NCI-H446 treated with DMSO at 0.1 percent for 48 hours (cell line): ENCODE results near the gene NTRK1.

Source experiments
- DNase-seq: peaks from one replicate; lab custom pipeline; 2025; lab: John Stamatoyannopoulos, UW

The NTRK1 gene

DNA sequence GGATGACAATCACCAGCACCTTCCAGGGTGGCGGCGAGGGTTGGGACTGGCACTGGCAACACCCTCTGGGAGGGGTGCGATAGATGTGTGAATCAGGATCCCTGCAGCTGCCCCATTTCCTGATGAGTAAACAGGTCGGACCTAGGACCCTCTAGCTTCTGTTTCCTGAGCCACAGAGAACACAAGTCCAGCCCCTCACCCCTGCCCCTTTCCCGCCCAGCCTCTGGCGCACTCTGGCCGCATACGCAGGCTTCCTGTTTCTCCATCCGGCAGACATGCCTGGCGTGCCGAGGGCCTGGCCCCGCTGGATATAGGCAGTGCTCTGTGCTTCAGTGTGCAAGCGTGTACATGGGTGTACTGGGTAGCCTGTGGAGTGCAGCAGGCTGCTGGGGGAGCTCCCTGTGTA is 37.5 kb downstream of the NTRK1 start:
- no peak for DNase-seq

DNA sequence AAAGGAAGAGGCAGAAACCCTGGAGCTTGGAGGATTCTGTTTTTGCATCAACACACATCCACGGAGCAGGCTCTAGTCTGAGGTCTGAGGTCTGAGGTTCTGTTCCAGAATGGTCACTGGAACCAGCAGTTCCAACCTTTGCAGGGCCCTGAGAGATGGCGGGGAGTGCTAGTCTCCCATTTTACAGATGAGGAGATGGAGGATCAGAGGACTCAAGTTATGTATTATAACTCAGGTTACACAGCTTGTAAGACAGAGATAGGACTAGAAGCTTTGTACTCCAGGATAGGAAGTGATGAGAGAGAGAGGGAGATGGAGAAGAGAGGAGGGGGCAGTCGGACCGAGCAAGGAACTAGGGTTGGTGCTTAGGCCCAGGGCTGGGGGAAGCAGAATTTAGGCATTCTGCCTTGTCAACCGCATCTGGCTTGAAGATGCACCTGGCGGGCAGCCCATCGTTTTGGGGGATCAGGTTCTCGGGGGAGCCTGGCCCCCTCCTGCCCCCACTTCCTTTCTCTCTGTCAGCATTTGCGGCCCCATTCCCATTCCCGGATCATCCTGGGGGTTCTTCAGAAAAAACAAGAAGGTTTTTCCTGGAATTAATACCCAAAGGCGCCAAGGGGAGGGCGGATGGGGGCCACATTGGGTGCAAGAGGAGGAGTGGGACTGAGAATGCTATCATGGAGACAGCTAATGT is 38.5 kb downstream of the NTRK1 start:
- no peak for DNase-seq

DNA sequence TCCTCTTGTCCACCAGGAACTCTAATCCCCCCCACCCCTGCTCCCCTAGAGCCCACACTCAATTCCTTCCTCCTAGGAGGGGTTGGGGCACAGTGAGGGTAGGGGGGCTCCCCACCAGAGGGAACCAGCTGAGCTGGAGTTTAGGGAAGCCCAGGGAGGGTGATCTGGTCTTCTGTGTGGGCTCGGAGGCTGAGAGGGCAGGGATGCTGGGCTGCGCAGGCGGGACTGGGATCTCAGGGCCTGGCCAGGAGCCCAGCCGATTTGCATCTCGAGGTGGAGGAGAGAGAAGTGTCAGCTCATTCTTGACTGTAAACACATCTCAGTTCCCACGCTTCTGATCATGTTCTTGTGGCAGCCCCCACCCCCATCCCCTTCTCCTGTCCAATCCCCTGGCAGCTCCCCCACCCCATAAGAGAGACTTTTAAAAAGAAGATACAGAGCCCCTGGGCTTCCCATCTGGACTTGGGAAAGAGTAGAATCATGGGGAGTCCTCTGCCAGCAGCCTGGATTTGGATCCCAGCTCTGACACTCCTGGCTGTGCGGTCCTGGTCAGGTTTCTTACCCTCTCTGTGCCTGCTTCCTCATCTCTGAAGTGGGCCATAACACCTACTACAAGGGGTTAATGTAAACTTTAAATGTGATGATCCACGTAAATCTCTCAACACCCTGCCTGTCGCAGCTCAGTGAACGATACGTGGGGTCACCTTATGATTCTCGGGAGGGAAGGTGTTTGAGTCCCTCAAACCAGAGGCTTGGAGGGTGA is 39.5 kb downstream of the NTRK1 start:
- DNase-seq: no peak

- no peak for DNase-seq
These were observed 40.4 kb downstream of the NTRK1 start for GRCh38 chr1:156900896-156901589.

- DNase-seq: no peak
These were observed 40.9 kb downstream of the NTRK1 start for GRCh38 chr1:156901590-156901900.

DNA sequence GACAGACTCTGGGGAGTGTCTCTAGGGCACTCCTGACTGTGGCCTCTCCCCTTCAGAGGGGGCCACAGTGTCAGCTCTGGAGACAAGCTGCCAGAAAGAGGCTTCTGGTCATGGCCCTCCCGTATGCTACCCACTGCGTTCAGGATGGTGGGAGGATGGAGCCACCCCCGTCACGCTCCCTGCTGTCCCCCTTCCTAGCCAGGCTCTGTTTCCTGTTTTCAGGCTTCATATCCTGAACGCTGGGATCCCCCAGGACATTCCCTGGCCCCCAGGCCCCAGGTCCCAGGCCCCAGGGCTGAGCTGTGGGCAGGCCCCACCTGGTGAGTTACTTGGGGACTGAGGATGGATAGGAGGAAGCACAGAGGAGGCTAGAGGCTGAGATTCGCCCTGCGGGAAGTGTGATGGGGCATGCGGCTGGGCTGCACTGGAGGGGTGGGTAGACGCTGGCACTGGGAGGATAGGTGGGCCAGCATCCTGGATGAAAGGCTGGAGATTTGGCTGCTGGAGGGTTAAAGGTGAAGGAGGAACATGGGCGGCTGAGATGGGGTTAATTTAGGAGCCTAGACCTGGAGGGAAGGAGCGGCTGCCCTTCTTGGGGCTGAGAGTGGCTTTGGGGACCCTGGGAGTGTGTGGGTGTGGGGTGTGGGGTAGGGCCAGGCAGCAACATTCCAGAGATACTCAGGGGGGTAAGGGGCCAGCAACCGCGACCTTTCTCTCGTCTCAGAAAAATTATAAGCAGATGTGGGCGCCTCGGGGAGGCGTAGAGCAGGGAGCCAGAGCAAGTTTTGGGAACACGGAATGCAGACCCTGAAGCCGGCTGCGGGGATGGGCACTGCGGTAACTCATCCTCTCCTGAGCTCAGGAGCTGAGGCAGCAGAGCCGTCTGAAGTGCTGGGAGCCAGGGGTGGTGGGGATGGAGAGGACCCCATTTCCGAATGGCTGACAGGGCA is 41.6 kb downstream of the NTRK1 start:
- no peak for DNase-seq

DNA sequence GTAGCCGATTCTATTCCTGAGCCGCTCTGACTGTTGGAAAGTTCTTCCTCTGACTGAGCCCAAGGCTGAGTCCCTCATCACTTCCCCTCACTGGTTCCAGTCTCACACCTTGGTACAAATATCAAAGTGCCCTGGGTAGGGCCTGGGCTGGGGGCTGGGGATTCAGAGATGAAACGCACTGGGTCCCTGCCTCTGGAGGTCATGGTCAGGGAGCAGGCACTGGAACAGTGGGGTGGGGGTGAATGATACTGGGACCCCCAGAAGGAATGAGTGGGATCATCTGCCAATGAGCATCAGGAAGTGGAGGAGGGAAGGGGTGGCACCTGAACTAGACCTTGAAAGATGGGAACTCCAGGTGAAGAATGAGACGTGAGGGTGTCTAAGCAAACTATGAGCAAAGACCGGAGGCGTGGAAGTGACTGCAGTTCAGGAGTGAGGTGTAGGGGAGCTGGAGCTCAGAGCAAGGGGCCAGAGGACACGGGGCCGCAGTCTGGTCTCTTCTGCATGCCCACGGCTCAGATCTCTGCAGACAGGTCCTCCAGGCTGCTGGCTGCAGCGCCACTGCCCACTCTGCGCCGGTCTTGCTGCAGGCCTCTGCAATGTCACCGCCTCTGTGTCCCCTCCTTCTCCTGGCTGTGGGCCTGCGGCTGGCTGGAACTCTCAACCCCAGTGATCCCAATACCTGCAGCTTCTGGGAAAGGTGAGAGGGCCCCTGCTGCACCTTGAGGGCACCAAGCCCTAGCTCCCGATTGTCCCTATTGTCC is 42.8 kb downstream of the NTRK1 start:
- DNase-seq: no peak

DNA sequence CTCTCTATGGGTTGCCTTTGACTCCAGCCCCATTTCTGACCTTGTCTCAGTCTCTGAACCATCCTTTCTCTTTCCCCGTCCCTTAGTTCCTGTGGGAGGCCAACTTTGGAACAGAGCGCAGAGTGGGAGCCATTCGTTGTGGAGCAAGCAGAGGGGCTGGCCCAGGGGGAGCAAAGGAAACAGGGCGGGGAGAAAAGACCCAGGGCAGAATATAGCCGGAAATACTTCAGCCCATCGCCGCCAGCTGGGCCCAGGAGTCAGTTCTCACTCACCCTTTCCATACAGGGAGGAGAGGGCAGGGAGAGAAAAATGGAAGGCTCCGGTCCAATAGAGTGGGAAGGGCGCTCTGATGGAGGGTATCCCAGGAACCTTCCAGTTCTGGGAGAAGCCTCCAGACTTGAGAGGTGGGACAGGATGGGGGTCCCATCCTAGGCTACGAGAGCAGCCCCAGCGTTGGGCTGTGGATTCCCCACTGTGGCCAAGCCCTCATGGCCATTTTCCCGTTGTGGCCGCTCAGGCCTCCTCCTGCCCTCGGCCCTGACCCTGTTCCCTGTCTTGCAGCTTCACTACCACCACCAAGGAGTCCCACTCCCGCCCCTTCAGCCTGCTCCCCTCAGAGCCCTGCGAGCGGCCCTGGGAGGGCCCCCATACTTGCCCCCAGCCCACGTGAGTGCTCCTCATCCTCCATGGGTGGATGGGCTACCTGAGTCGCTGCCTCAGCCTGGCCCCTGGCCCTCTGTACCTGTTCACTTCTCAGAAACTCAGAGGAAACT is 43.7 kb downstream of the NTRK1 start:
- no peak for DNase-seq

DNA sequence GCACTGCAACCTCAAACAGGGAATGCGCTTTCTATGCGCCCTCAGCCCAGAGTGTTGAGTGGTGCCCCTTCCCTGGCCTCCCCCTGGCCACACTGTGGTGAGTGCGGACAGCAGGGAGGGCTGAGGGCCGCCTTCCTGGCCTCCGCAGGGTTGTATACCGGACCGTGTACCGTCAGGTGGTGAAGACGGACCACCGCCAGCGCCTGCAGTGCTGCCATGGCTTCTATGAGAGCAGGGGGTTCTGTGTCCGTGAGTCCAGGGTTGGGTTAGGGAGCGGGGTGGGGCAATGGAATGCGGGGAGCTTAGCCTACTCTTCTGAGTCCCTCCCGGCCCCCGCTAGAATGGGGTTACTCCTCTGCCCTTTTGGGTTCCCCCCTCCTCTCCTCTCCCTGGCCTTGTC is 44.5 kb downstream of the NTRK1 start:
- no peak for DNase-seq

- DNase-seq: no peak
These were observed 45.0 kb downstream of the NTRK1 start for GRCh38 chr1:156905651-156906050.

DNA sequence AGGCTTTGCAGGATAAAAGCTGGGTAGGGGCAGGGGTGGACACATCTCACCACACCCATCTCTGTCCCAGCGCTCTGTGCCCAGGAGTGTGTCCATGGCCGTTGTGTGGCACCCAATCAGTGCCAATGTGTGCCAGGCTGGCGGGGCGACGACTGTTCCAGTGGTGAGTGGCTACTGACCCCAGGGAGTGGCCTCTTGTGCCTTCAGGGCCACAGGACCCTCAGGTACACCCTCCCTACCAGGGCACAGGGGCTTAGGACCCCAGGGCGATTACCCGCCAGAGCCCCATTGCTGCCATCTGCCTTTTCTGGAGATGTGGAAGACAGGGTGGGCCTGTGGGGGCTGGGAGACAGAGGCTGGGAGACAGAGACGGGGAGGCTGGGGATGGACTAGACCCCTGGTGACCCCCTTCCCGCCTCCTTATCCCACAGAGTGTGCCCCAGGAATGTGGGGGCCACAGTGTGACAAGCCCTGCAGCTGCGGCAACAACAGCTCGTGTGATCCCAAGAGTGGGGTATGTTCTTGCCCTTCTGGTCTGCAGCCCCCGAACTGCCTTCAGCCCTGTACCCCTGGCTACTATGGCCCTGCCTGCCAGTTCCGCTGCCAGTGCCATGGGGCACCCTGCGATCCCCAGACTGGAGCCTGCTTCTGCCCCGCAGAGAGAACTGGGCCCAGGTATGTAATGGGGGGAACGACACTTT is 45.7 kb downstream of the NTRK1 start:
- no peak for DNase-seq

- no peak for DNase-seq
These were observed 47.9 kb downstream of the NTRK1 start for GRCh38 chr1:156908541-156908940.

- no peak for DNase-seq
These were observed 48.3 kb downstream of the NTRK1 start for GRCh38 chr1:156908955-156909354.

- no peak for DNase-seq
These were observed 49.0 kb downstream of the NTRK1 start for GRCh38 chr1:156909671-156910070.

GRCh38 chr1:156910309-156910782 is 49.7 kb downstream of the NTRK1 start:
- DNase-seq: no peak

DNA sequence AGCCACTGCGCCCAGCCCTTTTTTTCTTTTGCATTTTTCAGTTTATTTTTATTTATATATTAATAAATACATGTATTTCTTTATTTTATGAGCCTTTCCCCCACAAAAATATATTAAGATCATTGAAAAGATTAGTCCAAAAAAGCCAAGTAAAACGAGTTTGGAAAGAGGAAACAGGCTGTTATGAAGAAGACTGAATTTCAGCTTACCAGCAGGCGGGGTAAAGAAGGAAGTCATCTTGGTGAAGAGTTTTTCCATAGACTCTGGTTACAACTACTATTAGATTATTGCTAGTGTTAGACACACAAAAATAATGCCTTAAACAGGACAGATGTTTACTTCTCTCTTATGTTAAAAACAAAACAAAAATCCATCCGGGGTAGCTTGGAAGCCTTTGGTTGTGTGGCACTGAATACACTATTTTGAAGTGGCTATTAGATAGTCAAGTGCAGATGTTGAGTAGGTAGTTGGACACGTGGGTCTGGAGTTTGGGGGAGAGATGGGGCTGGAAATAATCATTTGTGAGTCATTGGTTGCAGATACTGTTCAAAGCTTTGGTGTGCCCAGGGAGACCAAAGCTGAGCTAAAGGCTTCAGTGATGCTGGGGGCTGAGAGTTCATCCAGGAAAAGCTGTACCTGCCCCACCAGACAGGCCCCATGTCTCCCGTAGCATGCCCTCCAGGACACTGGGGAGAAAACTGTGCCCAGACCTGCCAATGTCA is 51.1 kb downstream of the NTRK1 start:
- no peak for DNase-seq

GRCh38 chr1:156912310-156912709 is 51.6 kb downstream of the NTRK1 start:
- no peak for DNase-seq

DNA sequence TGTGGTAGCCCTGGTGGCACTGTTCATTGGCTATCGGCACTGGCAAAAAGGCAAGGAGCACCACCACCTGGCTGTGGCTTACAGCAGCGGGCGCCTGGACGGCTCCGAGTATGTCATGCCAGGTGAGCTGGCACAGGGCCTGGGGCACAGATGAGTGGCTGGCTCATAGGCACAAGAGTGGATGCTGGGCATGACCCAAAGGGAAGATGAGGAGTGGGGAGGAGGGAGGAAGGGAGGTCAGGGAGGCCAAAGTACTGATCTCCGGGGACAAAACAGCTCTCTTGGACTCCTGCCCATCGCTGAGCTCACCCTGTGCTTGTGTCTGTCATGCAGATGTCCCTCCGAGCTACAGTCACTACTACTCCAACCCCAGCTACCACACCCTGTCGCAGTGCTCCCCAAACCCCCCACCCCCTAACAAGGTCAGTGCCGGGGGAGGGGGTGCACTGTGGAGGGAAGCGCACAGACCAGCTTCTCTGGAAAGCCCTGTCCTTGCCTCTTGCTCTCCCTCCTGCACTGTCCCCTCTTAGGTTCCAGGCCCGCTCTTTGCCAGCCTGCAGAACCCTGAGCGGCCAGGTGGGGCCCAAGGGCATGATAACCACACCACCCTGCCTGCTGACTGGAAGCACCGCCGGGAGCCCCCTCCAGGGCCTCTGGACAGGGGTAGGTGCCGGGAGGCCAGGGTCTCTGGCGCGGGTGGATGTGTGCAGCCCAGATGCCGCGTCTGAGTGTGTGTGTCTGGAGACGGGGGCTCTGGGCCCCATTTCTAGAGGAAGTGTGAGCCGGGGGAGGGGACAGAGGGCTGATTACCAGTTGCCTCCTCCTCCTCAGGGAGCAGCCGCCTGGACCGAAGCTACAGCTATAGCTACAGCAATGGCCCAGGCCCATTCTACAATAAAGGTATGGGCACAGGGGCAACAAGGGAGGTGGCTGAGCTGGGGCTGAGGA is 52.5 kb downstream of the NTRK1 start:
- no peak for DNase-seq
